NCI-H1105 treated with DMSO at 0.1 percent for 48 hours (cell line): ENCODE measurements around the gene HAUS2.

Experiments used
- DNase-seq: peaks from one replicate; lab custom pipeline; 2025; lab: John Stamatoyannopoulos, UW

Gene HAUS2

GRCh38 chr15:42608752-42609488 is 60.3 kb downstream of the HAUS2 start:
- DNase-seq, result no peak

GRCh38 chr15:42611532-42611931 is 62.9 kb downstream of the HAUS2 start:
- no peak for DNase-seq

- no peak for DNase-seq
Observed at GRCh38 chr15:42612367-42612912, 63.8 kb downstream of the HAUS2 start.

- DNase-seq, result no peak
Observed at GRCh38 chr15:42616107-42616506, 67.5 kb downstream of the HAUS2 start.
